Smooth muscle cell (in vitro differentiated cells): ENCODE measurements around the gene ZNF460. TPM values are rescaled to one million over a fixed set of nuclear protein-coding genes. Genes with fewer than 3 reads are reported as not detected.

Experiments used
- DNase-seq: peaks from one replicate; lab custom pipeline; 2025; ENCODE audit not compliant: unreplicated experiment; lab: John Stamatoyannopoulos, UW
- H2AFZ ChIP-seq: fragments of 200-600 bp; sonication (generic); 2 replicates; pipeline ENCODE4 v1.6.0; 2016; ENCODE audit warnings: antibody characterized with exemption, low read depth, mild to moderate bottlenecking
- H3F3A ChIP-seq: fragments of 200-600 bp; sonication (generic); 2 replicates; pipeline ENCODE4 v1.6.0; 2017; ENCODE audit warnings: antibody characterized with exemption, low read depth
- H3K27ac ChIP-seq: fragments of 200-600 bp; sonication (generic); 2 replicates; pipeline ENCODE4 v1.5.1; 2016; ENCODE audit warnings: low read depth, mild to moderate bottlenecking
- H3K27me3 ChIP-seq: fragments of 200-600 bp; sonication (generic); 2 replicates; pipeline ENCODE4 v1.6.1; 2016; ENCODE audit warnings: low read depth, mild to moderate bottlenecking
- H3K36me3 ChIP-seq: fragments of 200-600 bp; sonication (generic); 2 replicates; pipeline ENCODE4 v1.5.1; 2016; ENCODE audit warnings: low read depth
- H3K4me1 ChIP-seq: fragments of 200-600 bp; sonication (generic); 2 replicates; pipeline ENCODE4 v1.5.1; 2016; ENCODE audit warnings: low read depth
- H3K4me2 ChIP-seq: fragments of 200-600 bp; sonication (generic); 2 replicates; pipeline ENCODE4 v1.6.0; 2016; ENCODE audit warnings: mild to moderate bottlenecking
- H3K4me3 ChIP-seq: fragments of 200-600 bp; sonication (generic); 2 replicates; pipeline ENCODE4 v1.5.1; 2016; ENCODE audit warnings: mild to moderate bottlenecking
- H3K79me2 ChIP-seq: fragments of 200-600 bp; sonication (generic); 2 replicates; pipeline ENCODE4 v1.6.0; 2016; ENCODE audit warnings: low read depth, mild to moderate bottlenecking
- H3K9ac ChIP-seq: fragments of 200-600 bp; sonication (generic); 2 replicates; pipeline ENCODE4 v1.6.0; 2016; ENCODE audit warnings: low read depth
- H3K9me3 ChIP-seq: fragments of 200-600 bp; sonication (generic); replicated peaks from 2 replicates; pipeline ENCODE4 v1.5.1; 2016; ENCODE audit warnings: low read depth
- H4K20me1 ChIP-seq: fragments of 200-600 bp; sonication (generic); 2 replicates; pipeline ENCODE4 v1.6.0; 2016; ENCODE audit warnings: low read depth
- WGBS: methylation state at CpG from one replicate; pipeline ENCODE4 v1.1.7; 2016; ENCODE audit warnings: low lambda C conversion rate; 5-methylcytosine and 5-hydroxymethylcytosine counted together
- polyA plus RNA-seq: library from polyadenylated mRNA; unstranded; fragments of >200 nt; fragmentation: Nextera tagmentation; extraction: Ambion mirVana; gene quantifications from 2 replicates; pipeline ENCODE4 v1.2.1, GENCODE V29; 2016
- total RNA-seq: library from RNA; depleted of rRNA; stranded (reverse); fragments of >200 nt; gene quantifications from 2 replicates; pipeline ENCODE4 v1.2.3, GENCODE V29; 2014
- TF ChIP-seq, protein P1 (sequence below): fragments of 200-600 bp; sonication (generic); IDR thresholded peaks from 2 replicates; pipeline ENCODE4 v1.5.1; 2017; ENCODE audit warnings: borderline replicate concordance, mild to moderate bottlenecking, antibody characterized with exemption; ENCODE audit not compliant: insufficient read depth, poor library complexity, severe bottlenecking

ZNF460 gene
- total and polyA plus RNA-seq, 2 experiments from 2014 or later: 1.7 to 85.2 TPM

DNA sequence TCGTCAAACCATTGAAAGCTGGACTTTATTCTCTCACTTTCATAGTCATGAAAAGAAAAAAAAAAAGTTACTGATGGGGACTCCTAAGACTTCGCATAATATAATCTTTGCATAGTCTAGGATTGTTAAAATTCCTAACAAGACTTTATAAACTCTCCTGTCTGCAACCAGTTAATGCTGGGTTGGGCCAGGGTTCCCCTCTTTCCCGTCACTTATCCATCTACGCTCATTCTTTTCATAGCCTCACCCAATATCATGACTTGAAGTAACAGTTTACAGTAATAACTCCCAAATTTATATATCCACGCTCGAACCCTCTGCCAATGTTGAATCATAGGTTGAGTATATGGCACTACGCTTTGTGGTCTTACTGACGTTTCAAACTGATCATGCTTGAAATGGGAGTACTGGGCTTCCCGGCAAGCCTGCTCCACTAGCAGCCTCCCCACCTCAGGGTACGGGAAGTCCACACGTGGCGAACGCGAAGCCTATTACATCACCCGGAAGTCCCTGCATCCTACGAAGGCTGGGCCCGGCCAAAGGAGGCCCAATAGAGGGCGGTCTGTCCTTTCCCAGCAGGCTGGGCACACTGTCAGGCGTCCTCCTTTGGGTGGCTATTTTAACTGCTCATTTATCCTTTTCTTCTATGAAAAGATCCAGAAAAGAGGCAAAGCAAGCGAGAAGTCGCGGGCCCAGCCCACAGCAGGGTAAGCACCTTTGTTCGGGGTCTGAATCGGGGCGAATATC, 694 bp upstream of the ZNF460 start:
- TF ChIP-seq, protein P1, sequence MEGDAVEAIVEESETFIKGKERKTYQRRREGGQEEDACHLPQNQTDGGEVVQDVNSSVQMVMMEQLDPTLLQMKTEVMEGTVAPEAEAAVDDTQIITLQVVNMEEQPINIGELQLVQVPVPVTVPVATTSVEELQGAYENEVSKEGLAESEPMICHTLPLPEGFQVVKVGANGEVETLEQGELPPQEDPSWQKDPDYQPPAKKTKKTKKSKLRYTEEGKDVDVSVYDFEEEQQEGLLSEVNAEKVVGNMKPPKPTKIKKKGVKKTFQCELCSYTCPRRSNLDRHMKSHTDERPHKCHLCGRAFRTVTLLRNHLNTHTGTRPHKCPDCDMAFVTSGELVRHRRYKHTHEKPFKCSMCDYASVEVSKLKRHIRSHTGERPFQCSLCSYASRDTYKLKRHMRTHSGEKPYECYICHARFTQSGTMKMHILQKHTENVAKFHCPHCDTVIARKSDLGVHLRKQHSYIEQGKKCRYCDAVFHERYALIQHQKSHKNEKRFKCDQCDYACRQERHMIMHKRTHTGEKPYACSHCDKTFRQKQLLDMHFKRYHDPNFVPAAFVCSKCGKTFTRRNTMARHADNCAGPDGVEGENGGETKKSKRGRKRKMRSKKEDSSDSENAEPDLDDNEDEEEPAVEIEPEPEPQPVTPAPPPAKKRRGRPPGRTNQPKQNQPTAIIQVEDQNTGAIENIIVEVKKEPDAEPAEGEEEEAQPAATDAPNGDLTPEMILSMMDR: peak; percentile 22
- Histone ChIP-seq H3K4me2 (peak overlapping the region; percentile 99), H3K27ac (peak overlapping the region; percentile 99), H3K79me2 (peaks cover 42% of the 10 kb centered on the region), H3K27me3 (no peaks in the 10 kb centered on the region), H3K9me3 (no peaks in the 10 kb centered on the region), H3K9ac (peak overlapping the region; percentile 98), H4K20me1 (peaks cover 41% of the 10 kb centered on the region), H2AFZ (no peak overlapping the region), H3K4me3 (peak overlapping the region; percentile 88), H3F3A (peaks cover 10% of the 10 kb centered on the region), H3K4me1 (peaks cover 4% of the 10 kb centered on the region), H3K36me3 (no peaks in the 10 kb centered on the region)
- 7% methylated on average over 25 of the region's 25 CpGs for WGBS
- DNase-seq: peak; percentile 74

DNA sequence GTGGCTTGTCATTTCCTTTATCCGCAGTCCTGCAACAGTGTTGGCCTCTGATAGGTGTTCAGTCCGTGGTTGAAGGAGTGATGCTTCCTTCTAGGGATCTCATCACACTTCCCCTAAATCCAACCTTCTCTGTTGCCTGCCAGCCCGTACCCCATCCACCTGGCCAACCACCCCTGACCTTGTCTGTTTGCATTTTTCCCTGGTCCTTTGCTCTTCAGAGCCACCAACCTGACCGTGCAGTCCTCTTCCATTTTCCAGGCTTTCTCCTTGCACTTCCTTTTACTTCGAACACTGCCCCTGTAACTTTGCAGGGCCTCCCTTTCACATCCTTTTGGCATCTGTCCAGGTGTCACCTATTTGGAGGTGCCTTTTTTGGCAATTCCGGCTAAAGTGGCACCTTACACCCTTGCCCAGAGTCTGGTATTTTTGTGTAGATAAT, 696 bp downstream of the ZNF460 start:
- peaks cover 4% of the 10 kb centered on the region for H3K4me1 ChIP-seq
- H3F3A ChIP-seq: peaks cover 20% of the 10 kb centered on the region
- H3K27me3 ChIP-seq: no peaks in the 10 kb centered on the region
- no peak for DNase-seq
- H3K9me3 ChIP-seq: no peaks in the 10 kb centered on the region
- H3K4me2 ChIP-seq: peak overlapping the region; percentile 99
- 21% methylated on average over 6 of the region's 6 CpGs for WGBS
- H4K20me1 ChIP-seq: peaks cover 54% of the 10 kb centered on the region
- H3K79me2 ChIP-seq: peaks cover 56% of the 10 kb centered on the region
- no peak overlapping the region for H2AFZ ChIP-seq
- peak overlapping the region; percentile 99 for H3K27ac ChIP-seq
- peaks cover 9% of the 10 kb centered on the region for H3K36me3 ChIP-seq
- TF ChIP-seq, protein P1: no peak
- H3K4me3 ChIP-seq: peak overlapping the region; percentile 88
- peak overlapping the region; percentile 98 for H3K9ac ChIP-seq

DNA sequence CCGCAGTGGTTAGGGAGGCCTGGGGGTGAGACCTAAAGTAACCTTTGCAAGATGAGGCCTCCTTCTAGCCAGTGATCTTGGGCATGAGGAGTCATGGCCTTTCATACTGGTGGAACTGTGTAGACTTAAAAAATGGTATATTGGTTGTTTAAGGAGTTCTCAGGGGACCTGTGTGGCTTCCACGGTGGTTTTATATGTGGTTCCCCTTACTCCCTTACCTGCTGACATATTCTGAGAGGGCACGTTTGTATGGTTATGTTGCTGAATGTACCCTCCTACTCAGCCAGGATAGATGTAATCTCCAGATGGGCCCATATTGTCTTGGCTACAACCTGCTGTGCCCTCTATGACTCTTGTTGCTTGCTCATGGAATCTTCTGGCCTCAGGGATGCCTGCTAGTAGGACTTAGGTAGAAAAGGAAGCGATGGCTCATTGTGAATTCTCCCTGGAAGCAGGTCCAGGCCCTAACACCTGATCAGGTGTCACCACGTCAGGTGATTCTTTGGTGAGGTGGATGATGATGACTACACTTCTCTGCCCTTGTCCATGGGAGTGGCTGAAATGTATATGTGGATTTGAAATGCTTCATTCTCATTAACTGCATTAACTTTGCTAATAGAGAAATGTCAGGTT, 1.8 kb downstream of the ZNF460 start:
- TF ChIP-seq, protein P1: no peak
- Histone ChIP-seq H3F3A (peaks cover 22% of the 10 kb centered on the region), H3K9ac (peak overlapping the region; percentile 98), H2AFZ (no peak overlapping the region), H3K4me2 (peak overlapping the region; percentile 99), H3K27ac (peak overlapping the region; percentile 99), H3K27me3 (no peaks in the 10 kb centered on the region), H4K20me1 (peaks cover 66% of the 10 kb centered on the region), H3K4me1 (peaks cover 4% of the 10 kb centered on the region), H3K36me3 (peaks cover 16% of the 10 kb centered on the region), H3K79me2 (peaks cover 68% of the 10 kb centered on the region), H3K9me3 (no peaks in the 10 kb centered on the region), H3K4me3 (peak overlapping the region; percentile 88)
- DNase-seq: no peak
- WGBS: 84% methylated on average over 5 of the region's 5 CpGs
